WTC11 (cell line): Measurements from ENCODE around the gene GJC3. TPM values are rescaled to one million over a fixed set of nuclear protein-coding genes. Genes with fewer than 3 reads are reported as not detected.

ENCODE experiments used
- ATAC-seq: fragments of 200-7000 bp; cut with Tn5 transposase; 2 replicates; pipeline ENCODE4 v1.10.0; 2021; ENCODE audit warnings: mild to moderate bottlenecking, moderate library complexity
- CTCF ChIA-PET: fragments of 300-600 bp; sonication (Branson Sonifier 250); formaldehyde crosslinking; loops from one replicate; lab custom pipeline; 2021; ENCODE audit warnings: antibody characterized with exemption; lab: Charles Lee
- POLR2A ChIA-PET: fragments of 350-600 bp; sonication (Branson Sonifier 250); formaldehyde crosslinking; loops from one replicate; lab custom pipeline; 2021; ENCODE audit warnings: antibody characterized with exemption; lab: Charles Lee
- DNase-seq: peaks from one replicate; pipeline ENCODE4 v3.0.0; 2021; ENCODE audit warnings: low spot score
- H3K27ac Mint-ChIP-seq: 2 replicates; pipeline ENCODE4 v1.8.0; 2021; ENCODE audit warnings: mixed read lengths
- H3K27me3 Mint-ChIP-seq: 2 replicates; pipeline ENCODE4 v1.8.0; 2021; ENCODE audit warnings: low read depth, mild to moderate bottlenecking, moderate library complexity, mixed read lengths
- H3K36me3 Mint-ChIP-seq: 2 replicates; pipeline ENCODE4 v1.8.0; 2021; ENCODE audit warnings: mixed read lengths
- H3K4me1 Mint-ChIP-seq: 2 replicates; pipeline ENCODE4 v1.8.0; 2022; ENCODE audit warnings: mixed read lengths
- H3K4me3 Mint-ChIP-seq: 2 replicates; pipeline ENCODE4 v1.8.0; 2021; ENCODE audit warnings: mild to moderate bottlenecking, moderate library complexity, mixed read lengths
- H3K9me3 Mint-ChIP-seq: 2 replicates; pipeline ENCODE4 v1.8.0; 2021; ENCODE audit warnings: mixed read lengths
- CBFB ChIP-seq: sonication (generic); formaldehyde crosslinking; IDR thresholded peaks from 2 replicates; pipeline ENCODE4 v1.8.1; 2022; ENCODE audit warnings: mild to moderate bottlenecking, low read depth, missing genetic modification reagents
- FOXP1 ChIP-seq: sonication (generic); formaldehyde crosslinking; IDR thresholded peaks from 2 replicates; pipeline ENCODE4 v1.8.0; 2022; ENCODE audit warnings: missing genetic modification reagents, mild to moderate bottlenecking, moderate library complexity, borderline replicate concordance
- JAZF1 ChIP-seq: fragments of 250-450 bp; sonication (Bioruptor Pico); IDR thresholded peaks from 2 replicates; pipeline ENCODE4 v1.9.0; 2021; ENCODE audit warnings: moderate library complexity, mild to moderate bottlenecking, inconsistent platforms
- MXD4 ChIP-seq: fragments of 250-450 bp; sonication (Bioruptor Pico); IDR thresholded peaks from 2 replicates; pipeline ENCODE4 v1.8.0; 2021; ENCODE audit warnings: mild to moderate bottlenecking, moderate library complexity, borderline replicate concordance
- NFATC4 ChIP-seq: fragments of 250-450 bp; sonication (Bioruptor Pico); IDR thresholded peaks from 2 replicates; pipeline ENCODE4 v1.9.0; 2021; ENCODE audit warnings: mild to moderate bottlenecking
- NFE2L1 ChIP-seq: sonication (generic); formaldehyde crosslinking; IDR thresholded peaks from 2 replicates; pipeline ENCODE4 v1.8.1; 2023; ENCODE audit warnings: missing genetic modification reagents
- NR2C2 ChIP-seq: sonication (generic); formaldehyde crosslinking; IDR thresholded peaks from 2 replicates; pipeline ENCODE4 v1.8.0; 2022; ENCODE audit warnings: mild to moderate bottlenecking, missing genetic modification reagents
- OVOL2 ChIP-seq: fragments of 250-450 bp; sonication (Bioruptor Pico); IDR thresholded peaks from 2 replicates; pipeline ENCODE4 v1.9.0; 2021; ENCODE audit warnings: mild to moderate bottlenecking, borderline replicate concordance
- PRRX2 ChIP-seq: fragments of 250-450 bp; sonication (Bioruptor Pico); IDR thresholded peaks from 2 replicates; pipeline ENCODE4 v1.8.0; 2021; ENCODE audit warnings: mild to moderate bottlenecking
- RORB ChIP-seq: fragments of 250-450 bp; sonication (Bioruptor Pico); IDR thresholded peaks from 2 replicates; pipeline ENCODE4 v1.9.0; 2021; ENCODE audit warnings: mild to moderate bottlenecking
- TCF7 ChIP-seq: sonication (generic); formaldehyde crosslinking; IDR thresholded peaks from 2 replicates; pipeline ENCODE4 v1.8.0; 2022; ENCODE audit warnings: mild to moderate bottlenecking, low read depth, missing genetic modification reagents, moderate library complexity
- TEAD4 ChIP-seq: sonication (generic); formaldehyde crosslinking; IDR thresholded peaks from 2 replicates; pipeline ENCODE4 v1.8.0; 2022; ENCODE audit warnings: mild to moderate bottlenecking, missing genetic modification reagents
- ZBTB21 ChIP-seq: sonication (generic); formaldehyde crosslinking; IDR thresholded peaks from 2 replicates; pipeline ENCODE4 v1.8.1; 2023; ENCODE audit warnings: mild to moderate bottlenecking, missing genetic modification reagents, borderline replicate concordance
- ZNF317 ChIP-seq: sonication (generic); formaldehyde crosslinking; IDR thresholded peaks from 2 replicates; pipeline ENCODE4 v1.8.1; 2023; ENCODE audit warnings: low read depth, mild to moderate bottlenecking, moderate library complexity, missing genetic modification reagents, borderline replicate concordance
- ZNF416 ChIP-seq: fragments of 250-450 bp; sonication (Bioruptor Pico); IDR thresholded peaks from 2 replicates; pipeline ENCODE4 v1.9.0; 2021; ENCODE audit warnings: mild to moderate bottlenecking, inconsistent platforms
- total RNA-seq: library from RNA; stranded (reverse); gene quantifications from 3 replicates; pipeline ENCODE4 v1.2.3, GENCODE V29; 2021
- TF ChIP-seq, protein P1 (sequence below): fragments of 250-450 bp; sonication (Bioruptor Pico); IDR thresholded peaks from 2 replicates; pipeline ENCODE4 v1.9.0; 2021; ENCODE audit warnings: mild to moderate bottlenecking, borderline replicate concordance
- TF ChIP-seq, protein P2 (sequence below): sonication (generic); formaldehyde crosslinking; IDR thresholded peaks from 2 replicates; pipeline ENCODE4 v1.8.0; 2023; ENCODE audit warnings: missing genetic modification reagents, mild to moderate bottlenecking, borderline replicate concordance
- TF ChIP-seq, protein P3 (sequence below): sonication (generic); formaldehyde crosslinking; IDR thresholded peaks from 2 replicates; pipeline ENCODE4 v1.8.1; 2023; ENCODE audit warnings: mild to moderate bottlenecking, missing genetic modification reagents
- TF ChIP-seq, protein P4 (sequence below): sonication (generic); formaldehyde crosslinking; IDR thresholded peaks from 2 replicates; pipeline ENCODE4 v1.8.0; 2022; ENCODE audit warnings: mild to moderate bottlenecking, missing genetic modification reagents
- TF ChIP-seq, protein P5 (sequence below): fragments of 250-450 bp; sonication (Bioruptor Pico); IDR thresholded peaks from 2 replicates; pipeline ENCODE4 v1.8.0; 2021; ENCODE audit warnings: mild to moderate bottlenecking

GJC3 gene
- total RNA-seq, 1 experiment from 2014 or later, result 2.9 TPM

DNA sequence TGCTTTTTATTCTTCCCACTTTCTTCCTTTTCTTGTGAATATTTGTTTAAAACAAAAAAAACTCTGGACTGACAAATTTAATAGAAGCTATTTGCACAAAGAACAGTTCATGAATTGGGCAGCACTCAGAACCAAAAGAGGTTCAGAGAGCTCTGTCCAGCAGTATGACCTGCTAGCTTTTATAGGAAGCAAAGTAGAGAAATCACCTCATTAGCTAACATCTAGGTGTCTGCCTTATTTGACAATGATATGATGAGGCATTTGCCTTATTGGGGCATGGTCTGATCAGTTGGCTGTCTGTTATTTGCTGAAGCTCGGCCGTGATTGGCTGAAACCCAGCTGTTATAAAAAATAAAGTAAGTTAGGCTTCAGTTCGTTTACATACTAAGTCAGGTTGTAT lies 9.3 kb downstream of the GJC3 start:
- DNase-seq (no peak), ATAC-seq (no peak)
- Mint-ChIP-seq H3K27me3 (peaks cover 3% of the 10 kb centered on the region; the same call in 1 of the 2 replicates), H3K9me3 (peaks cover 35% of the 10 kb centered on the region), H3K4me1 (peaks cover 7% of the 10 kb centered on the region), H3K36me3 (peaks cover 36% of the 10 kb centered on the region), H3K4me3 (peak overlapping the region; percentile 72), H3K27ac (no peak overlapping the region)
- ChIA-PET POLR2A (interaction anchor here (0.7 to 1.9 kb wide), 3 partner anchors 24 to 71 kb away, joined by 6 to 10 read pairs (median 8); no protein-coding TSS in a partner anchor), CTCF (interaction anchor here (0.7 to 3.6 kb wide), 10 partner anchors 9 to 395 kb away, joined by 3 to 36 read pairs (median 6); partner anchors contain the start of genes GJC3 and ZSCAN25)
- TF ChIP-seq NR2C2 (CRISPR knock-in tag), result no peak
- TF ChIP-seq RORB (CRISPR knock-in tag), result no peak
- TF ChIP-seq TCF7 (CRISPR knock-in tag), result no peak
- TF ChIP-seq FOXP1 (CRISPR knock-in tag), result no peak
- TF ChIP-seq, protein P1, sequence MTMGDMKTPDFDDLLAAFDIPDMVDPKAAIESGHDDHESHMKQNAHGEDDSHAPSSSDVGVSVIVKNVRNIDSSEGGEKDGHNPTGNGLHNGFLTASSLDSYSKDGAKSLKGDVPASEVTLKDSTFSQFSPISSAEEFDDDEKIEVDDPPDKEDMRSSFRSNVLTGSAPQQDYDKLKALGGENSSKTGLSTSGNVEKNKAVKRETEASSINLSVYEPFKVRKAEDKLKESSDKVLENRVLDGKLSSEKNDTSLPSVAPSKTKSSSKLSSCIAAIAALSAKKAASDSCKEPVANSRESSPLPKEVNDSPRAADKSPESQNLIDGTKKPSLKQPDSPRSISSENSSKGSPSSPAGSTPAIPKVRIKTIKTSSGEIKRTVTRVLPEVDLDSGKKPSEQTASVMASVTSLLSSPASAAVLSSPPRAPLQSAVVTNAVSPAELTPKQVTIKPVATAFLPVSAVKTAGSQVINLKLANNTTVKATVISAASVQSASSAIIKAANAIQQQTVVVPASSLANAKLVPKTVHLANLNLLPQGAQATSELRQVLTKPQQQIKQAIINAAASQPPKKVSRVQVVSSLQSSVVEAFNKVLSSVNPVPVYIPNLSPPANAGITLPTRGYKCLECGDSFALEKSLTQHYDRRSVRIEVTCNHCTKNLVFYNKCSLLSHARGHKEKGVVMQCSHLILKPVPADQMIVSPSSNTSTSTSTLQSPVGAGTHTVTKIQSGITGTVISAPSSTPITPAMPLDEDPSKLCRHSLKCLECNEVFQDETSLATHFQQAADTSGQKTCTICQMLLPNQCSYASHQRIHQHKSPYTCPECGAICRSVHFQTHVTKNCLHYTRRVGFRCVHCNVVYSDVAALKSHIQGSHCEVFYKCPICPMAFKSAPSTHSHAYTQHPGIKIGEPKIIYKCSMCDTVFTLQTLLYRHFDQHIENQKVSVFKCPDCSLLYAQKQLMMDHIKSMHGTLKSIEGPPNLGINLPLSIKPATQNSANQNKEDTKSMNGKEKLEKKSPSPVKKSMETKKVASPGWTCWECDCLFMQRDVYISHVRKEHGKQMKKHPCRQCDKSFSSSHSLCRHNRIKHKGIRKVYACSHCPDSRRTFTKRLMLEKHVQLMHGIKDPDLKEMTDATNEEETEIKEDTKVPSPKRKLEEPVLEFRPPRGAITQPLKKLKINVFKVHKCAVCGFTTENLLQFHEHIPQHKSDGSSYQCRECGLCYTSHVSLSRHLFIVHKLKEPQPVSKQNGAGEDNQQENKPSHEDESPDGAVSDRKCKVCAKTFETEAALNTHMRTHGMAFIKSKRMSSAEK (CRISPR knock-in tag), result no peak
- TF ChIP-seq, protein P2, sequence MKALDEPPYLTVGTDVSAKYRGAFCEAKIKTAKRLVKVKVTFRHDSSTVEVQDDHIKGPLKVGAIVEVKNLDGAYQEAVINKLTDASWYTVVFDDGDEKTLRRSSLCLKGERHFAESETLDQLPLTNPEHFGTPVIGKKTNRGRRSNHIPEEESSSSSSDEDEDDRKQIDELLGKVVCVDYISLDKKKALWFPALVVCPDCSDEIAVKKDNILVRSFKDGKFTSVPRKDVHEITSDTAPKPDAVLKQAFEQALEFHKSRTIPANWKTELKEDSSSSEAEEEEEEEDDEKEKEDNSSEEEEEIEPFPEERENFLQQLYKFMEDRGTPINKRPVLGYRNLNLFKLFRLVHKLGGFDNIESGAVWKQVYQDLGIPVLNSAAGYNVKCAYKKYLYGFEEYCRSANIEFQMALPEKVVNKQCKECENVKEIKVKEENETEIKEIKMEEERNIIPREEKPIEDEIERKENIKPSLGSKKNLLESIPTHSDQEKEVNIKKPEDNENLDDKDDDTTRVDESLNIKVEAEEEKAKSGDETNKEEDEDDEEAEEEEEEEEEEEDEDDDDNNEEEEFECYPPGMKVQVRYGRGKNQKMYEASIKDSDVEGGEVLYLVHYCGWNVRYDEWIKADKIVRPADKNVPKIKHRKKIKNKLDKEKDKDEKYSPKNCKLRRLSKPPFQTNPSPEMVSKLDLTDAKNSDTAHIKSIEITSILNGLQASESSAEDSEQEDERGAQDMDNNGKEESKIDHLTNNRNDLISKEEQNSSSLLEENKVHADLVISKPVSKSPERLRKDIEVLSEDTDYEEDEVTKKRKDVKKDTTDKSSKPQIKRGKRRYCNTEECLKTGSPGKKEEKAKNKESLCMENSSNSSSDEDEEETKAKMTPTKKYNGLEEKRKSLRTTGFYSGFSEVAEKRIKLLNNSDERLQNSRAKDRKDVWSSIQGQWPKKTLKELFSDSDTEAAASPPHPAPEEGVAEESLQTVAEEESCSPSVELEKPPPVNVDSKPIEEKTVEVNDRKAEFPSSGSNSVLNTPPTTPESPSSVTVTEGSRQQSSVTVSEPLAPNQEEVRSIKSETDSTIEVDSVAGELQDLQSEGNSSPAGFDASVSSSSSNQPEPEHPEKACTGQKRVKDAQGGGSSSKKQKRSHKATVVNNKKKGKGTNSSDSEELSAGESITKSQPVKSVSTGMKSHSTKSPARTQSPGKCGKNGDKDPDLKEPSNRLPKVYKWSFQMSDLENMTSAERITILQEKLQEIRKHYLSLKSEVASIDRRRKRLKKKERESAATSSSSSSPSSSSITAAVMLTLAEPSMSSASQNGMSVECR (CRISPR knock-in tag), result no peak
- no peak for TF ChIP-seq CBFB (CRISPR knock-in tag)
- no peak for TF ChIP-seq MXD4
- TF ChIP-seq NFE2L1 (CRISPR knock-in tag), result no peak
- TF ChIP-seq TEAD4, result no peak
- no peak for TF ChIP-seq ZBTB21 (CRISPR knock-in tag)
- TF ChIP-seq OVOL2 (CRISPR knock-in tag), result no peak
- TF ChIP-seq, protein P3, sequence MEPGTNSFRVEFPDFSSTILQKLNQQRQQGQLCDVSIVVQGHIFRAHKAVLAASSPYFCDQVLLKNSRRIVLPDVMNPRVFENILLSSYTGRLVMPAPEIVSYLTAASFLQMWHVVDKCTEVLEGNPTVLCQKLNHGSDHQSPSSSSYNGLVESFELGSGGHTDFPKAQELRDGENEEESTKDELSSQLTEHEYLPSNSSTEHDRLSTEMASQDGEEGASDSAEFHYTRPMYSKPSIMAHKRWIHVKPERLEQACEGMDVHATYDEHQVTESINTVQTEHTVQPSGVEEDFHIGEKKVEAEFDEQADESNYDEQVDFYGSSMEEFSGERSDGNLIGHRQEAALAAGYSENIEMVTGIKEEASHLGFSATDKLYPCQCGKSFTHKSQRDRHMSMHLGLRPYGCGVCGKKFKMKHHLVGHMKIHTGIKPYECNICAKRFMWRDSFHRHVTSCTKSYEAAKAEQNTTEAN (CRISPR knock-in tag), result no peak
- no peak for TF ChIP-seq NFATC4
- TF ChIP-seq, protein P4, sequence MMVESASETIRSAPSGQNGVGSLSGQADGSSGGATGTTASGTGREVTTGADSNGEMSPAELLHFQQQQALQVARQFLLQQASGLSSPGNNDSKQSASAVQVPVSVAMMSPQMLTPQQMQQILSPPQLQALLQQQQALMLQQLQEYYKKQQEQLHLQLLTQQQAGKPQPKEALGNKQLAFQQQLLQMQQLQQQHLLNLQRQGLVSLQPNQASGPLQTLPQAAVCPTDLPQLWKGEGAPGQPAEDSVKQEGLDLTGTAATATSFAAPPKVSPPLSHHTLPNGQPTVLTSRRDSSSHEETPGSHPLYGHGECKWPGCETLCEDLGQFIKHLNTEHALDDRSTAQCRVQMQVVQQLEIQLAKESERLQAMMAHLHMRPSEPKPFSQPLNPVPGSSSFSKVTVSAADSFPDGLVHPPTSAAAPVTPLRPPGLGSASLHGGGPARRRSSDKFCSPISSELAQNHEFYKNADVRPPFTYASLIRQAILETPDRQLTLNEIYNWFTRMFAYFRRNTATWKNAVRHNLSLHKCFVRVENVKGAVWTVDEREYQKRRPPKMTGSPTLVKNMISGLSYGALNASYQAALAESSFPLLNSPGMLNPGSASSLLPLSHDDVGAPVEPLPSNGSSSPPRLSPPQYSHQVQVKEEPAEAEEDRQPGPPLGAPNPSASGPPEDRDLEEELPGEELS (CRISPR knock-in tag), result no peak
- no peak for TF ChIP-seq PRRX2 (CRISPR knock-in tag)
- no peak for TF ChIP-seq ZNF416 (CRISPR knock-in tag)
- TF ChIP-seq ZNF317 (CRISPR knock-in tag), result no peak
- TF ChIP-seq, protein P5, sequence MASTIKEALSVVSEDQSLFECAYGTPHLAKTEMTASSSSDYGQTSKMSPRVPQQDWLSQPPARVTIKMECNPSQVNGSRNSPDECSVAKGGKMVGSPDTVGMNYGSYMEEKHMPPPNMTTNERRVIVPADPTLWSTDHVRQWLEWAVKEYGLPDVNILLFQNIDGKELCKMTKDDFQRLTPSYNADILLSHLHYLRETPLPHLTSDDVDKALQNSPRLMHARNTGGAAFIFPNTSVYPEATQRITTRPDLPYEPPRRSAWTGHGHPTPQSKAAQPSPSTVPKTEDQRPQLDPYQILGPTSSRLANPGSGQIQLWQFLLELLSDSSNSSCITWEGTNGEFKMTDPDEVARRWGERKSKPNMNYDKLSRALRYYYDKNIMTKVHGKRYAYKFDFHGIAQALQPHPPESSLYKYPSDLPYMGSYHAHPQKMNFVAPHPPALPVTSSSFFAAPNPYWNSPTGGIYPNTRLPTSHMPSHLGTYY (CRISPR knock-in tag), result no peak
- no peak for TF ChIP-seq JAZF1 (CRISPR knock-in tag)
